ENCODE data around the gene PGC.

PGC gene

GRCh38 chr6:41705996-41706835, 41.0 kb downstream of the PGC start:
- H2BK120ac ChIP-seq (ENCODE audit: insufficient read depth, low read length, poor library complexity) = no peak overlapping the region
- H2BK5ac ChIP-seq (ENCODE audit: low read depth, low read length, poor library complexity) = no peak overlapping the region
- H4K91ac ChIP-seq (ENCODE audit: low read depth, low read length) = no peak overlapping the region
- no peaks in the 10 kb centered on the region for H3K27me3 ChIP-seq (ENCODE audit: insufficient read depth, low read length)
- H3K4me1 ChIP-seq (ENCODE audit: control insufficient read depth in 1 of 2, insufficient read depth in 2 of 2, low read length in 2 of 2) = peaks cover 0 to 3% of the 10 kb centered on the region in 2 experiments
- no peaks in the 10 kb centered on the region for H3K79me1 ChIP-seq (ENCODE audit: low read length)
- H4K12ac ChIP-seq (ENCODE audit: low read depth, low read length) = no peak overlapping the region
- H3K79me2 ChIP-seq (ENCODE audit: control insufficient read depth, insufficient read depth, low read length, poor library complexity) = no peaks in the 10 kb centered on the region
- peak in 1 of 2 donors; percentile 34 for DNase-seq
- H3K27ac ChIP-seq (ENCODE audit: low read depth, low read length) = no peak overlapping the region
- no peak overlapping the region for H2AK5ac ChIP-seq (ENCODE audit: low read length)
- H3K14ac ChIP-seq (ENCODE audit: low read length) = no peak overlapping the region
- peak overlapping the region; percentile 0 for H3K4ac ChIP-seq (ENCODE audit: low read depth, low read length)
- H4K8ac ChIP-seq (ENCODE audit: low read depth, low read length) = no peak overlapping the region
- WGBS (ENCODE audit: extremely low coverage, insufficient coverage, insufficient read length) = no CpG with 5 or more reads among the region's 15 CpGs
- no peak overlapping the region for H3K18ac ChIP-seq (ENCODE audit: low read length)
- H2AFZ ChIP-seq (ENCODE audit: insufficient read depth, low read length, poor library complexity) = no peak overlapping the region
- no peaks in the 10 kb centered on the region for H3K9me3 ChIP-seq (ENCODE audit: insufficient read depth, low read depth, low read length)
- H3K4me2 ChIP-seq (ENCODE audit: low read length) = no peak overlapping the region
- no peak overlapping the region for H3K23ac ChIP-seq (ENCODE audit: low read length)
- H3K4me3 ChIP-seq (ENCODE audit: low read depth, low read length) = no peak overlapping the region
- no peaks in the 10 kb centered on the region for H3K36me3 ChIP-seq (ENCODE audit: control insufficient read depth in 1 of 2, insufficient read depth in 2 of 2, low read length in 2 of 2)
- H3K9ac ChIP-seq (ENCODE audit: low read length) = peak overlapping the region; percentile 8
- no peak overlapping the region for H2BK12ac ChIP-seq (ENCODE audit: low read length)

GRCh38 chr6:41705311-41705995, 41.7 kb downstream of the PGC start:
- Histone ChIP-seq H2BK120ac (ENCODE audit: insufficient read depth, low read length, poor library complexity) (no peak overlapping the region), H4K91ac (ENCODE audit: low read depth, low read length) (no peak overlapping the region), H3K18ac (ENCODE audit: low read length) (no peak overlapping the region), H3K4ac (ENCODE audit: low read depth, low read length) (no peak overlapping the region), H3K36me3 (ENCODE audit: control insufficient read depth in 1 of 2, insufficient read depth in 2 of 2, low read length in 2 of 2) (no peaks in the 10 kb centered on the region), H3K4me1 (ENCODE audit: control insufficient read depth in 1 of 2, insufficient read depth in 2 of 2, low read length in 2 of 2) (peaks cover 4 to 5% of the 10 kb centered on the region in 2 experiments), H3K27ac (ENCODE audit: low read depth, low read length) (no peak overlapping the region), H2AFZ (ENCODE audit: insufficient read depth, low read length, poor library complexity) (no peak overlapping the region), H2BK12ac (ENCODE audit: low read length) (no peak overlapping the region), H3K14ac (ENCODE audit: low read length) (no peak overlapping the region), H3K23ac (ENCODE audit: low read length) (no peak overlapping the region), H4K12ac (ENCODE audit: low read depth, low read length) (no peak overlapping the region), H2BK5ac (ENCODE audit: low read depth, low read length, poor library complexity) (no peak overlapping the region), H3K79me1 (ENCODE audit: low read length) (no peaks in the 10 kb centered on the region), H3K79me2 (ENCODE audit: control insufficient read depth, insufficient read depth, low read length, poor library complexity) (no peaks in the 10 kb centered on the region), H3K4me2 (ENCODE audit: low read length) (no peak overlapping the region), H4K8ac (ENCODE audit: low read depth, low read length) (no peak overlapping the region), H3K9me3 (ENCODE audit: insufficient read depth, low read depth, low read length) (no peaks in the 10 kb centered on the region), H3K4me3 (ENCODE audit: low read depth, low read length) (no peak overlapping the region), H2AK5ac (ENCODE audit: low read length) (no peak overlapping the region), H3K27me3 (ENCODE audit: insufficient read depth, low read length) (no peaks in the 10 kb centered on the region), H3K9ac (ENCODE audit: low read length) (no peak overlapping the region)
- no CpG with 5 or more reads among the region's 12 CpGs for WGBS (ENCODE audit: extremely low coverage, insufficient coverage, insufficient read length)
- no peak for DNase-seq

GRCh38 chr6:41704656-41705310, 42.4 kb downstream of the PGC start:
- no peaks in the 10 kb centered on the region for H3K27me3 ChIP-seq (ENCODE audit: insufficient read depth, low read length)
- no peak overlapping the region for H2BK12ac ChIP-seq (ENCODE audit: low read length)
- no peak overlapping the region for H3K4me2 ChIP-seq (ENCODE audit: low read length)
- no CpG with 5 or more reads among the region's 5 CpGs for WGBS (ENCODE audit: extremely low coverage, insufficient coverage, insufficient read length)
- no peaks in the 10 kb centered on the region for H3K36me3 ChIP-seq (ENCODE audit: control insufficient read depth in 1 of 2, insufficient read depth in 2 of 2, low read length in 2 of 2)
- no peak overlapping the region for H3K4ac ChIP-seq (ENCODE audit: low read depth, low read length)
- H3K79me2 ChIP-seq (ENCODE audit: control insufficient read depth, insufficient read depth, low read length, poor library complexity) = no peaks in the 10 kb centered on the region
- H3K14ac ChIP-seq (ENCODE audit: low read length) = no peak overlapping the region
- H3K23ac ChIP-seq (ENCODE audit: low read length) = no peak overlapping the region
- H3K4me3 ChIP-seq (ENCODE audit: low read depth, low read length) = no peak overlapping the region
- H4K91ac ChIP-seq (ENCODE audit: low read depth, low read length) = no peak overlapping the region
- no peaks in the 10 kb centered on the region for H3K9me3 ChIP-seq (ENCODE audit: insufficient read depth, low read depth, low read length)
- no peak overlapping the region for H3K27ac ChIP-seq (ENCODE audit: low read depth, low read length)
- no peaks in the 10 kb centered on the region for H3K79me1 ChIP-seq (ENCODE audit: low read length)
- no peak overlapping the region for H4K8ac ChIP-seq (ENCODE audit: low read depth, low read length)
- no peak overlapping the region for H4K12ac ChIP-seq (ENCODE audit: low read depth, low read length)
- H2BK120ac ChIP-seq (ENCODE audit: insufficient read depth, low read length, poor library complexity) = no peak overlapping the region
- H3K4me1 ChIP-seq (ENCODE audit: control insufficient read depth in 1 of 2, insufficient read depth in 2 of 2, low read length in 2 of 2) = peaks cover 5 to 6% of the 10 kb centered on the region in 2 experiments
- no peak for DNase-seq
- no peak overlapping the region for H2AFZ ChIP-seq (ENCODE audit: insufficient read depth, low read length, poor library complexity)
- no peak overlapping the region for H3K9ac ChIP-seq (ENCODE audit: low read length)
- no peak overlapping the region for H3K18ac ChIP-seq (ENCODE audit: low read length)
- H2AK5ac ChIP-seq (ENCODE audit: low read length) = no peak overlapping the region
- no peak overlapping the region for H2BK5ac ChIP-seq (ENCODE audit: low read depth, low read length, poor library complexity)

- peaks cover 8 to 10% of the 10 kb centered on the region in 2 experiments for H3K4me1 ChIP-seq (ENCODE audit: control insufficient read depth in 1 of 2, insufficient read depth in 2 of 2, low read length in 2 of 2)
- WGBS (ENCODE audit: extremely low coverage, insufficient coverage, insufficient read length) = no CpG with 5 or more reads among the region's 7 CpGs
- no peaks in the 10 kb centered on the region for H3K36me3 ChIP-seq (ENCODE audit: control insufficient read depth in 1 of 2, insufficient read depth in 2 of 2, low read length in 2 of 2)
- no peak overlapping the region for H3K18ac ChIP-seq (ENCODE audit: low read length)
- no peak overlapping the region for H4K8ac ChIP-seq (ENCODE audit: low read depth, low read length)
- H3K4me2 ChIP-seq (ENCODE audit: low read length) = no peak overlapping the region
- no peak for DNase-seq
- H2BK120ac ChIP-seq (ENCODE audit: insufficient read depth, low read length, poor library complexity) = no peak overlapping the region
- H3K79me1 ChIP-seq (ENCODE audit: low read length) = peaks cover 2% of the 10 kb centered on the region
- H2BK12ac ChIP-seq (ENCODE audit: low read length) = no peak overlapping the region
- H4K12ac ChIP-seq (ENCODE audit: low read depth, low read length) = no peak overlapping the region
- H3K4me3 ChIP-seq (ENCODE audit: low read depth, low read length) = no peak overlapping the region
- H2BK5ac ChIP-seq (ENCODE audit: low read depth, low read length, poor library complexity) = no peak overlapping the region
- H3K27me3 ChIP-seq (ENCODE audit: insufficient read depth, low read length) = no peaks in the 10 kb centered on the region
- no peak overlapping the region for H3K27ac ChIP-seq (ENCODE audit: low read depth, low read length)
- no peak overlapping the region for H2AK5ac ChIP-seq (ENCODE audit: low read length)
- no peak overlapping the region for H3K14ac ChIP-seq (ENCODE audit: low read length)
- no peak overlapping the region for H3K4ac ChIP-seq (ENCODE audit: low read depth, low read length)
- H2AFZ ChIP-seq (ENCODE audit: insufficient read depth, low read length, poor library complexity) = no peak overlapping the region
- H3K9me3 ChIP-seq (ENCODE audit: insufficient read depth, low read depth, low read length) = no peaks in the 10 kb centered on the region
- no peaks in the 10 kb centered on the region for H3K79me2 ChIP-seq (ENCODE audit: control insufficient read depth, insufficient read depth, low read length, poor library complexity)
- no peak overlapping the region for H4K91ac ChIP-seq (ENCODE audit: low read depth, low read length)
- no peak overlapping the region for H3K23ac ChIP-seq (ENCODE audit: low read length)
- H3K9ac ChIP-seq (ENCODE audit: low read length) = no peak overlapping the region
Measured at GRCh38 chr6:41704028-41704427, 43.2 kb downstream of the PGC start.

Data from trophoblast cell (in vitro differentiated cells and primary cell).